Stimulated activated CD8-positive, alpha-beta memory T cell treated with anti-CD3 and anti-CD28 coated beads, Interleukin-15, amount 100 ng/mL, for 4 hours (primary cell): ENCODE results near the gene CLDN11.

Source experiments
- DNase-seq, 2 donors: peaks; one replicate each; pipeline ENCODE4 v3.0.0-alpha.2; 2020; ENCODE audit warnings: low read depth in 2 of 2

CLDN11 gene

GRCh38 chr3:170426240-170426797, 7.7 kb downstream of the CLDN11 start:
- DNase-seq: no peak

GRCh38 chr3:170428095-170428494, 9.4 kb downstream of the CLDN11 start:
- no peak for DNase-seq

GRCh38 chr3:170429050-170429449, 10.4 kb downstream of the CLDN11 start:
- no peak for DNase-seq

GRCh38 chr3:170431054-170431453, 12.4 kb downstream of the CLDN11 start:
- DNase-seq: no peak

GRCh38 chr3:170432416-170432815, 13.7 kb downstream of the CLDN11 start:
- no peak for DNase-seq

- DNase-seq: no peak
Observed at GRCh38 chr3:170436697-170437096, 18.0 kb downstream of the CLDN11 start.

- no peak for DNase-seq
Observed at GRCh38 chr3:170437176-170437575, 18.5 kb downstream of the CLDN11 start.

- no peak for DNase-seq
Observed at GRCh38 chr3:170437696-170438407, 19.2 kb downstream of the CLDN11 start.

GRCh38 chr3:170438836-170439235, 20.2 kb downstream of the CLDN11 start:
- DNase-seq: no peak

- no peak for DNase-seq
Observed at GRCh38 chr3:170440344-170440743, 21.7 kb downstream of the CLDN11 start.

GRCh38 chr3:170441412-170441811, 22.7 kb downstream of the CLDN11 start:
- no peak for DNase-seq

GRCh38 chr3:170442947-170443346, 24.3 kb downstream of the CLDN11 start:
- DNase-seq: no peak

GRCh38 chr3:170443457-170443856, 24.8 kb downstream of the CLDN11 start:
- DNase-seq: no peak

GRCh38 chr3:170448584-170448983, 29.9 kb downstream of the CLDN11 start:
- no peak for DNase-seq

GRCh38 chr3:170450039-170450438, 31.4 kb downstream of the CLDN11 start:
- no peak for DNase-seq

GRCh38 chr3:170454509-170454908, 35.8 kb downstream of the CLDN11 start:
- DNase-seq: no peak

GRCh38 chr3:170458285-170458684, 39.6 kb downstream of the CLDN11 start:
- DNase-seq: no peak

GRCh38 chr3:170463011-170463410, 44.3 kb downstream of the CLDN11 start:
- no peak for DNase-seq

GRCh38 chr3:170465955-170466354, 47.3 kb downstream of the CLDN11 start:
- no peak for DNase-seq

GRCh38 chr3:170467007-170467406, 48.3 kb downstream of the CLDN11 start:
- no peak for DNase-seq

GRCh38 chr3:170467571-170468147, 49.0 kb downstream of the CLDN11 start:
- no peak for DNase-seq

- DNase-seq: no peak
Observed at GRCh38 chr3:170469151-170470062, 50.7 kb downstream of the CLDN11 start.
